A549 (cell line): ENCODE results near the gene SNAPC2.

Source experiments
- BHLHE40 ChIP-seq: IDR thresholded peaks from 2 replicates; pipeline ENCODE4 v1.6.1; 2012; ENCODE audit warnings: low read depth, low read length, inconsistent platforms
- CHD4 ChIP-seq: fragments of 200-600 bp; sonication (generic); IDR thresholded peaks from 2 replicates; pipeline ENCODE4 v1.6.1; 2016; ENCODE audit warnings: antibody characterized with exemption, mild to moderate bottlenecking, borderline replicate concordance
- HMGXB4 ChIP-seq: fragments of 250-450 bp; sonication (Bioruptor Pico); IDR thresholded peaks from 2 replicates; pipeline ENCODE4 v1.5.0; 2021; ENCODE audit warnings: mild to moderate bottlenecking, moderate library complexity, borderline replicate concordance
- JUN ChIP-seq, 2 experiments: fragments of >200 bp; sonication (Bioruptor Twin); formaldehyde crosslinking; IDR thresholded peaks; 2 replicates in 1 of 2; 3 replicates in 1 of 2; pipeline ENCODE4 v1.6.1; 2016 to 2017
- MYC ChIP-seq: IDR thresholded peaks from 2 replicates; pipeline ENCODE4 v1.6.1; 2012; ENCODE audit warnings: mild to moderate bottlenecking, inconsistent platforms, low read length, improper control_type of control experiment, borderline replicate concordance
- NFE2L2 ChIP-seq: fragments of 150-350 bp; conservative IDR thresholded peaks from 2 replicates; pipeline ENCODE4 v1.6.1; 2014; ENCODE audit warnings: low read length
- PBX3 ChIP-seq: IDR thresholded peaks from 2 replicates; pipeline ENCODE4 v1.6.1; 2012
- POLR2A ChIP-seq: IDR thresholded peaks from 2 replicates; pipeline ENCODE4 v1.6.1; 2012; ENCODE audit warnings: mild to moderate bottlenecking, low read length
- RAD21 ChIP-seq, 2 experiments: fragments of >200 bp in 1 of 2; sonication (Bioruptor Twin) in 1 of 2; formaldehyde crosslinking in 1 of 2; IDR thresholded peaks in 1 of 2; conservative IDR thresholded peaks in 1 of 2; 2 replicates in 1 of 2; 3 replicates in 1 of 2; pipeline ENCODE4 v1.6.1; 2012 to 2018; ENCODE audit warnings: inconsistent platforms in 1 of 2
- RFX5 ChIP-seq: fragments of 450-650 bp; IDR thresholded peaks from 2 replicates; pipeline ENCODE4 v1.7.1; 2014; ENCODE audit warnings: antibody characterized with exemption, mild to moderate bottlenecking, moderate library complexity
- TF ChIP-seq, protein P1 (sequence below): fragments of >200 bp; sonication (Bioruptor Twin); formaldehyde crosslinking; IDR thresholded peaks from 3 replicates; pipeline ENCODE4 v1.5.1; 2016
- TF ChIP-seq, protein P2 (sequence below): IDR thresholded peaks from 2 replicates; pipeline ENCODE4 v1.6.1; 2012
- TF ChIP-seq, protein P3 (sequence below): fragments of 200-600 bp; sonication (generic); IDR thresholded peaks from 2 replicates; pipeline ENCODE4 v1.6.1; 2016; ENCODE audit warnings: antibody characterized with exemption, mild to moderate bottlenecking, moderate library complexity
- TF ChIP-seq, protein P4 (sequence below): fragments of 250-450 bp; sonication (Bioruptor Pico); IDR thresholded peaks from 2 replicates; pipeline ENCODE4 v1.5.0; 2020; ENCODE audit warnings: low read depth, mild to moderate bottlenecking, moderate library complexity

DNA sequence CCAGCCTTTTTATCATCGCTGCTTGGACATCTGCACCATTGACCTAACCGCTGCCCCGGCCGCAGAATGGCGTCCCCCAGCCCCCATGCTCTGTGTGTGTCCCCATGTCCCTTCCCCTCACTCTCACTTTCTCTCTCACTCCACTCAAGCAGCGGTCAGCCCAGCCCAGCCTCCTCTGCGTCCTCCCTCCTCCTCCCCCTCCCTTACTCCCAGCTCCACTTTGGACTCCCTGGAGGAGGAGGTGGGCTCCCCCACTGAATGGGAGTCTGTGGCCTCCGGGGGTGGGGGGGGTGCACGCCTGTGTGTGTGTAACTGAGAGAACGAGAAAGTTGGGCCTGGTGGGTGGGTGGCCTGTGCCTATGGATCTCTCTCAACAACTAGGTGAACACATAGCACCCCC lies 14.3 kb upstream of the SNAPC2 start:
- TF ChIP-seq, protein P1, sequence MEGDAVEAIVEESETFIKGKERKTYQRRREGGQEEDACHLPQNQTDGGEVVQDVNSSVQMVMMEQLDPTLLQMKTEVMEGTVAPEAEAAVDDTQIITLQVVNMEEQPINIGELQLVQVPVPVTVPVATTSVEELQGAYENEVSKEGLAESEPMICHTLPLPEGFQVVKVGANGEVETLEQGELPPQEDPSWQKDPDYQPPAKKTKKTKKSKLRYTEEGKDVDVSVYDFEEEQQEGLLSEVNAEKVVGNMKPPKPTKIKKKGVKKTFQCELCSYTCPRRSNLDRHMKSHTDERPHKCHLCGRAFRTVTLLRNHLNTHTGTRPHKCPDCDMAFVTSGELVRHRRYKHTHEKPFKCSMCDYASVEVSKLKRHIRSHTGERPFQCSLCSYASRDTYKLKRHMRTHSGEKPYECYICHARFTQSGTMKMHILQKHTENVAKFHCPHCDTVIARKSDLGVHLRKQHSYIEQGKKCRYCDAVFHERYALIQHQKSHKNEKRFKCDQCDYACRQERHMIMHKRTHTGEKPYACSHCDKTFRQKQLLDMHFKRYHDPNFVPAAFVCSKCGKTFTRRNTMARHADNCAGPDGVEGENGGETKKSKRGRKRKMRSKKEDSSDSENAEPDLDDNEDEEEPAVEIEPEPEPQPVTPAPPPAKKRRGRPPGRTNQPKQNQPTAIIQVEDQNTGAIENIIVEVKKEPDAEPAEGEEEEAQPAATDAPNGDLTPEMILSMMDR, result no peak
- TF ChIP-seq POLR2A, result no peak
- TF ChIP-seq RFX5, result no peak
- TF ChIP-seq, protein P2, sequence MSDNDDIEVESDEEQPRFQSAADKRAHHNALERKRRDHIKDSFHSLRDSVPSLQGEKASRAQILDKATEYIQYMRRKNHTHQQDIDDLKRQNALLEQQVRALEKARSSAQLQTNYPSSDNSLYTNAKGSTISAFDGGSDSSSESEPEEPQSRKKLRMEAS, result no peak
- TF ChIP-seq, protein P3, sequence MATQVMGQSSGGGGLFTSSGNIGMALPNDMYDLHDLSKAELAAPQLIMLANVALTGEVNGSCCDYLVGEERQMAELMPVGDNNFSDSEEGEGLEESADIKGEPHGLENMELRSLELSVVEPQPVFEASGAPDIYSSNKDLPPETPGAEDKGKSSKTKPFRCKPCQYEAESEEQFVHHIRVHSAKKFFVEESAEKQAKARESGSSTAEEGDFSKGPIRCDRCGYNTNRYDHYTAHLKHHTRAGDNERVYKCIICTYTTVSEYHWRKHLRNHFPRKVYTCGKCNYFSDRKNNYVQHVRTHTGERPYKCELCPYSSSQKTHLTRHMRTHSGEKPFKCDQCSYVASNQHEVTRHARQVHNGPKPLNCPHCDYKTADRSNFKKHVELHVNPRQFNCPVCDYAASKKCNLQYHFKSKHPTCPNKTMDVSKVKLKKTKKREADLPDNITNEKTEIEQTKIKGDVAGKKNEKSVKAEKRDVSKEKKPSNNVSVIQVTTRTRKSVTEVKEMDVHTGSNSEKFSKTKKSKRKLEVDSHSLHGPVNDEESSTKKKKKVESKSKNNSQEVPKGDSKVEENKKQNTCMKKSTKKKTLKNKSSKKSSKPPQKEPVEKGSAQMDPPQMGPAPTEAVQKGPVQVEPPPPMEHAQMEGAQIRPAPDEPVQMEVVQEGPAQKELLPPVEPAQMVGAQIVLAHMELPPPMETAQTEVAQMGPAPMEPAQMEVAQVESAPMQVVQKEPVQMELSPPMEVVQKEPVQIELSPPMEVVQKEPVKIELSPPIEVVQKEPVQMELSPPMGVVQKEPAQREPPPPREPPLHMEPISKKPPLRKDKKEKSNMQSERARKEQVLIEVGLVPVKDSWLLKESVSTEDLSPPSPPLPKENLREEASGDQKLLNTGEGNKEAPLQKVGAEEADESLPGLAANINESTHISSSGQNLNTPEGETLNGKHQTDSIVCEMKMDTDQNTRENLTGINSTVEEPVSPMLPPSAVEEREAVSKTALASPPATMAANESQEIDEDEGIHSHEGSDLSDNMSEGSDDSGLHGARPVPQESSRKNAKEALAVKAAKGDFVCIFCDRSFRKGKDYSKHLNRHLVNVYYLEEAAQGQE, result no peak
- TF ChIP-seq, protein P4, sequence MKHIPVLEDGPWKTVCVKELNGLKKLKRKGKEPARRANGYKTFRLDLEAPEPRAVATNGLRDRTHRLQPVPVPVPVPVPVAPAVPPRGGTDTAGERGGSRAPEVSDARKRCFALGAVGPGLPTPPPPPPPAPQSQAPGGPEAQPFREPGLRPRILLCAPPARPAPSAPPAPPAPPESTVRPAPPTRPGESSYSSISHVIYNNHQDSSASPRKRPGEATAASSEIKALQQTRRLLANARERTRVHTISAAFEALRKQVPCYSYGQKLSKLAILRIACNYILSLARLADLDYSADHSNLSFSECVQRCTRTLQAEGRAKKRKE (CRISPR knock-in tag), result no peak
- no peak for TF ChIP-seq JUN (IDR thresholded peaks at IDR 0.05)
- no peak for TF ChIP-seq RAD21 (conservative IDR thresholded peaks at IDR 0.05 in 1 of 2, IDR thresholded peaks at IDR 0.05 in 1 of 2)
- no peak for TF ChIP-seq HMGXB4 (CRISPR knock-in tag)
- no peak for TF ChIP-seq MYC
- TF ChIP-seq BHLHE40, result no peak
- no peak for TF ChIP-seq CHD4
- TF ChIP-seq NFE2L2, result no peak
- no peak for TF ChIP-seq PBX3
